ENCODE results near the gene PSPC1. TPM values are rescaled to one million over a fixed set of nuclear protein-coding genes. Genes with fewer than 3 reads are reported as not detected.

Gene PSPC1
- total RNA-seq, 1 donor from 2014 or later = 75.6 TPM

DNA sequence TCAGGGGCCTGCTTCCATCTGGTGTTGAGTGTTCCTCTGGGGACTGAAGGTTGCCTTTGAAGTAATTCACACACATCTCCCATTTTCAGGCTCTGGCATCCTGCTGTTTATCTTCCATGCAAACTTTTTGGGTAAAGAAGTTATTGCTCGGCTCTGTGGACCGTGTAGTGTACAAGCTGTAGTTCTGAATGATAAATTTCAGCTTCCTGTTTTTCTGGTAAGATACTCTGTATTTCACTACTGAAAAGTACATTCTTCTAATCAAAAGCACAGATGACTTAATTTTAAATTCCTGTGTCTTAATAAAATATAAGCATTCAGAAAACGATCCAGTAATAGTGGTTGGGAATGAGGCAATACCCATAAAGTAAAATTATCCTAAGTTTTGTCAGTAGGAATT lies 112.6 kb downstream of the PSPC1 start:
- ChIA-PET POLR2A (interaction anchor here (1.0 kb wide), 1 partner anchor 36 kb away, joined by 3 read pairs; no protein-coding TSS in a partner anchor), CTCF (no interaction called here)
- ATAC-seq (ENCODE audit: low read depth) (peak; percentile 50), DNase-seq (no peak)
- Mint-ChIP-seq H3K9me3 (no peaks in the 10 kb centered on the region), H3K36me3 (ENCODE audit: low read depth) (peaks cover 99% of the 10 kb centered on the region), H3K27ac (peak overlapping the region; percentile 51), H3K27me3 (no peaks in the 10 kb centered on the region), H3K4me1 (peaks cover 16% of the 10 kb centered on the region), H3K4me3 (no peak overlapping the region)
- intact Hi-C loops (cut with micrococcal nuclease) = no loop called here
- TF ChIP-seq, protein P1, sequence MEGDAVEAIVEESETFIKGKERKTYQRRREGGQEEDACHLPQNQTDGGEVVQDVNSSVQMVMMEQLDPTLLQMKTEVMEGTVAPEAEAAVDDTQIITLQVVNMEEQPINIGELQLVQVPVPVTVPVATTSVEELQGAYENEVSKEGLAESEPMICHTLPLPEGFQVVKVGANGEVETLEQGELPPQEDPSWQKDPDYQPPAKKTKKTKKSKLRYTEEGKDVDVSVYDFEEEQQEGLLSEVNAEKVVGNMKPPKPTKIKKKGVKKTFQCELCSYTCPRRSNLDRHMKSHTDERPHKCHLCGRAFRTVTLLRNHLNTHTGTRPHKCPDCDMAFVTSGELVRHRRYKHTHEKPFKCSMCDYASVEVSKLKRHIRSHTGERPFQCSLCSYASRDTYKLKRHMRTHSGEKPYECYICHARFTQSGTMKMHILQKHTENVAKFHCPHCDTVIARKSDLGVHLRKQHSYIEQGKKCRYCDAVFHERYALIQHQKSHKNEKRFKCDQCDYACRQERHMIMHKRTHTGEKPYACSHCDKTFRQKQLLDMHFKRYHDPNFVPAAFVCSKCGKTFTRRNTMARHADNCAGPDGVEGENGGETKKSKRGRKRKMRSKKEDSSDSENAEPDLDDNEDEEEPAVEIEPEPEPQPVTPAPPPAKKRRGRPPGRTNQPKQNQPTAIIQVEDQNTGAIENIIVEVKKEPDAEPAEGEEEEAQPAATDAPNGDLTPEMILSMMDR (IDR thresholded peaks at IDR 0.05) = no peak

DNA sequence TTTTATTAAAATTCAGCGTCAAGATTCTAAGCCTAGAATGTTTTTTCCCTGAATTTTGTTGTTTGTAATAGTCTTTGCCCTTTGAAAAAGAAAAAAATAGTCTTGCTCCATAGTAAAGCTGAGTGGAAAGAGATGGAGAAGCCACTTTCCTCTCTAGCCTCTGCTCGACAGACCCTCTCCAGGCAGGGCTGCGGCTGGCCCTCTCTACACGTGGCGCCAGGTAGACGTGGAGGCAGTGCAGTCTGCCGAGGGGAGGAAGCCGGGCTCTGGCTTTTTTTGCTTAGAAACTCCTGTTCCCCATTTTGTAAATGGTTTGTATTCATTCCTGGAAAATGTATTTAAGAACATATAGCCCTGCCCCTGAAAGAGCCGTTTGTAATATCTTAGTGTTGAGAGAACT lies 114.0 kb downstream of the PSPC1 start:
- CTCF ChIA-PET = no interaction called here
- H3K4me3 Mint-ChIP-seq = no peak overlapping the region

DNA sequence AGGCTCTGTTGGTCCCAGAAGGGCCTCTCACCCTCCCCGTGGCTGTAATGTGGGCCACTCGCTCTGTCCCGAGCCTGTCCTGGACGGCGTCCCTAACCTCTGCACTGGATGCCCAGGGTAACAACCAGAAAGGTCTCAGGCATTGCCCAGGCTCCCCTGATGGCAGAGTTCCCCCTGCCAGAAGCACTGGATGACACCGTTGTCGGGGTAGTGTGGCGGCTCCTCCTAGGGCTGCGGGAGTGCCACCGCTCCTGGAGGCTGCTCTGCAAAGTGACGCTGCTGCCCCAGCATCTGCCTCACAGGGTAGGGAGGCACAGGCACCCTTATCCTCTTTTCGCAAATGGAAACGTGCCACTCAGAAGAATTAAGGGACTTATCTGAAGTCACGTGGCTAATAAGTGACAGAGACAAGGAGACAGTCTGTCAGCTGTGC lies 117.3 kb downstream of the PSPC1 start:
- peaks cover 97% of the 10 kb centered on the region for H3K36me3 Mint-ChIP-seq (ENCODE audit: low read depth)
- no peak for DNase-seq
- no peaks in the 10 kb centered on the region for H3K27me3 Mint-ChIP-seq
- ATAC-seq (ENCODE audit: low read depth) = no peak
- POLR2A ChIA-PET = no interaction called here
- peaks cover 10% of the 10 kb centered on the region for H3K4me1 Mint-ChIP-seq
- TF ChIP-seq, protein P1 (IDR thresholded peaks at IDR 0.05) = no peak
- CTCF ChIA-PET = no interaction called here
- intact Hi-C loops (cut with micrococcal nuclease) = no loop called here
- no peak overlapping the region for H3K4me3 Mint-ChIP-seq
- no peak overlapping the region for H3K27ac Mint-ChIP-seq
- no peaks in the 10 kb centered on the region for H3K9me3 Mint-ChIP-seq

More for the DNA sequence above, 114.0 kb downstream of the PSPC1 start:
- no peaks in the 10 kb centered on the region for H3K9me3 Mint-ChIP-seq
- no peak for ATAC-seq (ENCODE audit: low read depth)
- peaks cover 16% of the 10 kb centered on the region for H3K4me1 Mint-ChIP-seq
- no peak for DNase-seq
- peaks cover 99% of the 10 kb centered on the region for H3K36me3 Mint-ChIP-seq (ENCODE audit: low read depth)
- intact Hi-C loops (cut with micrococcal nuclease) = no loop called here
- POLR2A ChIA-PET = no interaction called here
- TF ChIP-seq, protein P1 (IDR thresholded peaks at IDR 0.05) = no peak
- peak overlapping the region; percentile 6 for H3K27ac Mint-ChIP-seq
- no peaks in the 10 kb centered on the region for H3K27me3 Mint-ChIP-seq

DNA sequence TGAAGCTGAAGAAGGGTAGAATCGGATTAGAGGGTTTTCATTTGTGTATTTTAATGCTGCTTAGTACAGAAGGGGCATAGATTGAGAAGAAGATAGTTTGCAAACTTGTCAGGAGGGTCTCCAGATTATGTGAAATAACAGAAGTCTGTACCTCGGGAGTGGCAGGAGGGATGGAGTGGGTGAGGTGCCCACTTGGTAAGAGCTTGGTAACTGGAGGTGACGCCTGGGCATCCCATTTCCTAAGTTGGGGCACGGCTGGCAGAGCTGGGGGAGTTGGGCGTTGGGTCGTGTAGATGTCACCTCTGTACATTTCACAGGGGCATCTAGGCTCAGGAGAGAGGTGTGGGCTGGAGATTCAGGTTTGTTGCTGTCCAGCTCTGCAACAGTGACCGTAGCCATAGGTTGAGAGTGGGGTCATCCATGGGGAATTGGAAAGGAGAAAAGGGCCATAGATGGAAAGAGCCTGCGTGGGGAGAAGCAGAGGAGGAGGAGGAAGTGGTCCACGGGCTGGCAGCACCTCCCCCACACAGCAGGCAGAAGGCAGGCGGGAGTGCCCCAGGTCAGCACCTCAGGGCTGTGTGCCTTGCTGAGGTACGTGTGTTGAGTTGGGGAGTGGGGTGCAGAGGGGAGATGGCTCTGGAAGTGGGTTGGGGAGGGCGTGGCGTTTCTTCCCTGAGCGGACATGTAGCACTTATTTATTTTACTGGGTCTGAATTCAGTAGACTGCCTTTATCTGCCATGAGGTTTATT lies 118.1 kb downstream of the PSPC1 start:
- H3K4me1 Mint-ChIP-seq = peaks cover 3% of the 10 kb centered on the region
- intact Hi-C loops (cut with micrococcal nuclease) = no loop called here
- DNase-seq = no peak
- H3K27me3 Mint-ChIP-seq = no peaks in the 10 kb centered on the region
- CTCF ChIA-PET = no interaction called here
- no peak overlapping the region for H3K4me3 Mint-ChIP-seq
- peak overlapping the region; percentile 46 for H3K27ac Mint-ChIP-seq
- TF ChIP-seq, protein P1 (IDR thresholded peaks at IDR 0.05) = no peak
- no peak for ATAC-seq (ENCODE audit: low read depth)
- H3K9me3 Mint-ChIP-seq = no peaks in the 10 kb centered on the region
- H3K36me3 Mint-ChIP-seq (ENCODE audit: low read depth) = peaks cover 95% of the 10 kb centered on the region
- POLR2A ChIA-PET = no interaction called here

DNA sequence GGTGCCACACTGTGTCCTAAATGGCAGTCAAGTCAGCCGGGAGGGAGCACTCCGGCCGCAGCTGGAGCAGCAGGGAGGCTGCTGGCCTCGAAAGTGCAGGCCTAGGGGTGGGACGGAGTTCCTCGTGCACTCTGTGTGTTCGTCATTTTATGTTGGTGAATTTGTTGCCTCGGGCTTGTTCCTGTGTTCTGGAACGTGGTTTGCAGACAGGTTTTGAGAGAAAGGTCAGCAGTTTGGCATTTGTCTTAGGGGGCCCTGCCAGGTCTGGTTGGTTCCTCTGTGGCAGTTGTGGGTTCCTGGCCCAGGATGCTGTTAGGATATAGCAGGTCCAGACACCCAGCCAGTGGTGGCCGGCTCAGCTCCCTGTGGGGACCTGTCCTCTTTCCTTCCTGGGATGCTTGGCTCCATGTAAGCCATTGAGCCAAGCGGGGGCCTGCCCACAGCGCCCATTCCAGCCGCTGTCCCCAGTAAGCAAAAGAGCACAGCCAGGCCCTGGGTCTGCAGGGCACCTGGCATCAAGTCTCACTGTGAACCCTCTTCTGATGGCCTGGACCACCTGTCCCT lies 119.2 kb downstream of the PSPC1 start:
- POLR2A ChIA-PET = no interaction called here
- Mint-ChIP-seq H3K4me1 (no peaks in the 10 kb centered on the region), H3K27ac (no peak overlapping the region), H3K36me3 (ENCODE audit: low read depth) (peaks cover 93% of the 10 kb centered on the region), H3K9me3 (no peaks in the 10 kb centered on the region), H3K27me3 (no peaks in the 10 kb centered on the region), H3K4me3 (no peak overlapping the region)
- ATAC-seq (ENCODE audit: low read depth) (no peak), DNase-seq (no peak)
- CTCF ChIA-PET = no interaction called here
- TF ChIP-seq, protein P1 (IDR thresholded peaks at IDR 0.05) = no peak
- intact Hi-C loops (cut with micrococcal nuclease) = no loop called here

Measured in activated B cell treated with CpG ODN at 0.5 μM for 24 hours (primary cell).